ENCODE measurements around the gene TEPSIN.
A peak's percentile ranks its signal among the peaks of the same experiment; 100 is the strongest.

Gene TEPSIN

GRCh38 chr17:81247339-81247990, 8.6 kb upstream of the TEPSIN start:
- Mint-ChIP-seq H3K27me3 (no peaks in the 10 kb centered on the region), H3K36me3 (ENCODE audit: low read depth) (peaks cover 6% of the 10 kb centered on the region), H3K27ac (no peak overlapping the region), H3K4me3 (no peak overlapping the region), H3K4me1 (ENCODE audit: low read depth) (peaks cover 3% of the 10 kb centered on the region), H3K9me3 (no peaks in the 10 kb centered on the region)

- peaks cover 4% of the 10 kb centered on the region for H3K36me3 Mint-ChIP-seq (ENCODE audit: low read depth)
- H3K4me1 Mint-ChIP-seq (ENCODE audit: low read depth), result peaks cover 9% of the 10 kb centered on the region
- no peak overlapping the region for H3K27ac Mint-ChIP-seq
- H3K9me3 Mint-ChIP-seq, result no peaks in the 10 kb centered on the region
- no peak overlapping the region for H3K4me3 Mint-ChIP-seq
- H3K27me3 Mint-ChIP-seq, result no peaks in the 10 kb centered on the region
These were observed 8.0 kb upstream of the TEPSIN start for GRCh38 chr17:81246679-81247338.

- no peaks in the 10 kb centered on the region for H3K27me3 Mint-ChIP-seq
- H3K36me3 Mint-ChIP-seq (ENCODE audit: low read depth), result peaks cover 5% of the 10 kb centered on the region
- no peak overlapping the region for H3K27ac Mint-ChIP-seq
- H3K9me3 Mint-ChIP-seq, result no peaks in the 10 kb centered on the region
- no peak overlapping the region for H3K4me3 Mint-ChIP-seq
- peaks cover 13% of the 10 kb centered on the region for H3K4me1 Mint-ChIP-seq (ENCODE audit: low read depth)
These were observed 7.5 kb upstream of the TEPSIN start for GRCh38 chr17:81246343-81246670.

- H3K4me1 Mint-ChIP-seq (ENCODE audit: low read depth), result peaks cover 18% of the 10 kb centered on the region
- peaks cover 10% of the 10 kb centered on the region for H3K36me3 Mint-ChIP-seq (ENCODE audit: low read depth)
- no peaks in the 10 kb centered on the region for H3K9me3 Mint-ChIP-seq
- H3K4me3 Mint-ChIP-seq, result no peak overlapping the region
- no peak overlapping the region for H3K27ac Mint-ChIP-seq
- H3K27me3 Mint-ChIP-seq, result no peaks in the 10 kb centered on the region
These were observed 6.9 kb upstream of the TEPSIN start for GRCh38 chr17:81245665-81246342.

GRCh38 chr17:81245024-81245664, 6.3 kb upstream of the TEPSIN start:
- Mint-ChIP-seq H3K27me3 (no peaks in the 10 kb centered on the region), H3K27ac (no peak overlapping the region), H3K4me3 (no peak overlapping the region)

GRCh38 chr17:81244358-81245023, 5.6 kb upstream of the TEPSIN start:
- no peaks in the 10 kb centered on the region for H3K27me3 Mint-ChIP-seq
- H3K36me3 Mint-ChIP-seq (ENCODE audit: low read depth), result peaks cover 15% of the 10 kb centered on the region
- no peaks in the 10 kb centered on the region for H3K9me3 Mint-ChIP-seq
- H3K27ac Mint-ChIP-seq, result no peak overlapping the region
- no peak overlapping the region for H3K4me3 Mint-ChIP-seq
- peaks cover 25% of the 10 kb centered on the region for H3K4me1 Mint-ChIP-seq (ENCODE audit: low read depth)

More at GRCh38 chr17:81245024-81245664, 6.3 kb upstream of the TEPSIN start:
- Mint-ChIP-seq H3K36me3 (ENCODE audit: low read depth) (peaks cover 12% of the 10 kb centered on the region), H3K9me3 (no peaks in the 10 kb centered on the region), H3K4me1 (ENCODE audit: low read depth) (peaks cover 22% of the 10 kb centered on the region)

- no peak overlapping the region for H3K4me3 Mint-ChIP-seq
- no peaks in the 10 kb centered on the region for H3K27me3 Mint-ChIP-seq
- H3K4me1 Mint-ChIP-seq (ENCODE audit: low read depth), result peaks cover 25% of the 10 kb centered on the region
- peaks cover 15% of the 10 kb centered on the region for H3K36me3 Mint-ChIP-seq (ENCODE audit: low read depth)
- H3K9me3 Mint-ChIP-seq, result no peaks in the 10 kb centered on the region
- H3K27ac Mint-ChIP-seq, result no peak overlapping the region
These were observed 4.4 kb upstream of the TEPSIN start for GRCh38 chr17:81243333-81243664.

- H3K36me3 Mint-ChIP-seq (ENCODE audit: low read depth), result peaks cover 15% of the 10 kb centered on the region
- H3K4me1 Mint-ChIP-seq (ENCODE audit: low read depth), result peaks cover 30% of the 10 kb centered on the region
- H3K27ac Mint-ChIP-seq, result peak overlapping the region; percentile 77
- no peaks in the 10 kb centered on the region for H3K9me3 Mint-ChIP-seq
- H3K4me3 Mint-ChIP-seq, result no peak overlapping the region
- no peaks in the 10 kb centered on the region for H3K27me3 Mint-ChIP-seq
These were observed 3.8 kb upstream of the TEPSIN start for GRCh38 chr17:81242421-81243332.

- H3K4me1 Mint-ChIP-seq (ENCODE audit: low read depth), result peaks cover 37% of the 10 kb centered on the region
- no peaks in the 10 kb centered on the region for H3K27me3 Mint-ChIP-seq
- H3K36me3 Mint-ChIP-seq (ENCODE audit: low read depth), result peaks cover 15% of the 10 kb centered on the region
- H3K27ac Mint-ChIP-seq, result peak overlapping the region; percentile 77
- H3K4me3 Mint-ChIP-seq, result no peak overlapping the region
- no peaks in the 10 kb centered on the region for H3K9me3 Mint-ChIP-seq
These were observed 3.0 kb upstream of the TEPSIN start for GRCh38 chr17:81241648-81242420.

- H3K27ac Mint-ChIP-seq, result peak overlapping the region; percentile 72
- peak overlapping the region; percentile 93 for H3K4me3 Mint-ChIP-seq
- H3K27me3 Mint-ChIP-seq, result no peaks in the 10 kb centered on the region
- H3K4me1 Mint-ChIP-seq (ENCODE audit: low read depth), result peaks cover 37% of the 10 kb centered on the region
- no peaks in the 10 kb centered on the region for H3K9me3 Mint-ChIP-seq
- peaks cover 15% of the 10 kb centered on the region for H3K36me3 Mint-ChIP-seq (ENCODE audit: low read depth)
These were observed 2.3 kb upstream of the TEPSIN start for GRCh38 chr17:81241203-81241602.

- peaks cover 37% of the 10 kb centered on the region for H3K4me1 Mint-ChIP-seq (ENCODE audit: low read depth)
- peak overlapping the region; percentile 93 for H3K4me3 Mint-ChIP-seq
- H3K9me3 Mint-ChIP-seq, result no peaks in the 10 kb centered on the region
- peaks cover 15% of the 10 kb centered on the region for H3K36me3 Mint-ChIP-seq (ENCODE audit: low read depth)
- H3K27me3 Mint-ChIP-seq, result no peaks in the 10 kb centered on the region
- peak overlapping the region; percentile 72 for H3K27ac Mint-ChIP-seq
These were observed 1.9 kb upstream of the TEPSIN start for GRCh38 chr17:81240761-81241160.

- peak overlapping the region; percentile 93 for H3K4me3 Mint-ChIP-seq
- peak overlapping the region; percentile 94 for H3K27ac Mint-ChIP-seq
- peaks cover 17% of the 10 kb centered on the region for H3K36me3 Mint-ChIP-seq (ENCODE audit: low read depth)
- no peaks in the 10 kb centered on the region for H3K9me3 Mint-ChIP-seq
- no peaks in the 10 kb centered on the region for H3K27me3 Mint-ChIP-seq
- peaks cover 37% of the 10 kb centered on the region for H3K4me1 Mint-ChIP-seq (ENCODE audit: low read depth)
These were observed 1.1 kb upstream of the TEPSIN start for GRCh38 chr17:81239714-81240555.

GRCh38 chr17:81238490-81238814, 403 bp downstream of the TEPSIN start:
- no peaks in the 10 kb centered on the region for H3K9me3 Mint-ChIP-seq
- peaks cover 21% of the 10 kb centered on the region for H3K36me3 Mint-ChIP-seq (ENCODE audit: low read depth)
- H3K4me3 Mint-ChIP-seq, result peak overlapping the region; percentile 84
- peaks cover 38% of the 10 kb centered on the region for H3K4me1 Mint-ChIP-seq (ENCODE audit: low read depth)
- H3K27me3 Mint-ChIP-seq, result no peaks in the 10 kb centered on the region
- H3K27ac Mint-ChIP-seq, result no peak overlapping the region

All from stimulated activated naive CD8-positive, alpha-beta T cell treated with anti-CD3 and anti-CD28 coated beads, Interleukin-15, Interleukin-2, amounts not matched to agents 100 ng/mL and 50 ng/mL, for 24 hours (primary cell).